ENCODE measurements around the gene GRM8. TPM values are rescaled to one million over a fixed set of nuclear protein-coding genes. Genes with fewer than 3 reads are reported as not detected.

GRM8 gene
- total RNA-seq, 3 donors from 2014 or later, result not detected

GRCh38 chr7:126783613-126784012, 469.1 kb downstream of the GRM8 start:
- Histone ChIP-seq H3K4me3 (no peak overlapping the region), H3K36me3 (no peaks in the 10 kb centered on the region), H3K9me3 (no peaks in the 10 kb centered on the region), H3K27me3 (no peaks in the 10 kb centered on the region), H3K27ac (no peak overlapping the region), H3K4me1 (no peaks in the 10 kb centered on the region)
- intact Hi-C loops (cut with DNase I; ENCODE audit: low total_unique reads), result no loop called here
- DNase-seq (ENCODE audit: low spot score in 2 of 2), result no peak
- TF ChIP-seq CTCF (IDR thresholded peaks at IDR 0.05) (no peak), POLR2A (IDR thresholded peaks at IDR 0.05) (no peak)

DNA sequence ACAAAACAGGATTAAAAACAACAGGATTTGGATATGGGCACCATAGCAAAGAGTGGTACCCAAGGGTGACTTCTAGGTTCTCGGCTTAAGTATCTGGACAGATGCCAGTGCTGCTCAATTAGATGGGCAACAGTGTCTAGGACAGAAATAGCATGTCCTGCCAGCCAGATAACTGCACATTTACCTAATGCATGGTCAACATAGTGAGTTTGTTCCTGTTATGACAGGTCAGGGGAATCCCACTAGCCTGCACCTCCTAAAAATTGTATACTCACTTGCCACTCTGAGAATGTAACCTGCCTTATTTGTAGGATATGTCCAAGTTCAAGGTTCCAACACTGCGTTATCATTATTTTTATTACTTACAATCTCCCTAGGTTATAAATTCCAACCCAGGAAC, 471.7 kb downstream of the GRM8 start:
- no peaks in the 10 kb centered on the region for H3K27me3 ChIP-seq
- H3K4me1 ChIP-seq, result no peaks in the 10 kb centered on the region
- no peak for DNase-seq (ENCODE audit: low spot score in 2 of 2)
- no peak for TF ChIP-seq POLR2AphosphoS5 (IDR thresholded peaks at IDR 0.05)
- H3K4me3 ChIP-seq, result no peak overlapping the region
- H3K27ac ChIP-seq, result no peak overlapping the region
- no peaks in the 10 kb centered on the region for H3K9me3 ChIP-seq
- intact Hi-C loops (cut with DNase I; ENCODE audit: low total_unique reads), result no loop called here
- H3K36me3 ChIP-seq, result no peaks in the 10 kb centered on the region

DNA sequence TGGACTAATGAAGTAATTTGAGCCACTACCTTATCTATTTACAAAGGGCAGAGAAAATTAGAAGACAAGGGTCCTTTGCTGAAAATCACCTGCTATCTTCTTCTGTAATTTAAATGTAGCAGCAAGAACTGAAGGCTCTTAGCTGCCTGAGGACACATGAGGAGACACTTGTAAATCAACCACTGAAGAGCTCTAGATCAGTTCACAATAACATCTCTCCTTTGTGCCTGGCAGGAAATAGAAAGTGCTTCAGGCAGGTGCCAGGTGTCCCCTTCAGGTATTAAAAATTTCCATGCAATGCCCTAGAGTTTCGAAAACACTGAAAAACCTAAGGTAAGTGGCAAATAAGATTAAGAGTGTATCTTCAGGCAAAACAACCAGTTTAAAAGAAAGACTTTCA, 474.6 kb downstream of the GRM8 start:
- Histone ChIP-seq H3K4me3 (no peak overlapping the region), H3K27me3 (no peaks in the 10 kb centered on the region), H3K4me1 (no peaks in the 10 kb centered on the region), H3K27ac (no peak overlapping the region), H3K9me3 (no peaks in the 10 kb centered on the region), H3K36me3 (no peaks in the 10 kb centered on the region)
- DNase-seq (ENCODE audit: low spot score in 2 of 2), result no peak
- no peak for TF ChIP-seq POLR2AphosphoS5 (IDR thresholded peaks at IDR 0.05)
- TF ChIP-seq CTCF (IDR thresholded peaks at IDR 0.05), result no peak
- TF ChIP-seq POLR2A (IDR thresholded peaks at IDR 0.05), result no peak
- intact Hi-C loops (cut with DNase I; ENCODE audit: low total_unique reads), result no loop called here

- no peak for TF ChIP-seq CTCF (IDR thresholded peaks at IDR 0.05)
- Histone ChIP-seq H3K4me3 (no peak overlapping the region), H3K27me3 (no peaks in the 10 kb centered on the region), H3K27ac (no peak overlapping the region), H3K4me1 (no peaks in the 10 kb centered on the region), H3K36me3 (no peaks in the 10 kb centered on the region), H3K9me3 (no peaks in the 10 kb centered on the region)
- intact Hi-C loops (cut with DNase I; ENCODE audit: low total_unique reads), result no loop called here
- DNase-seq (ENCODE audit: low spot score in 2 of 2), result no peak
Measured at GRCh38 chr7:126776498-126776897, 476.2 kb downstream of the GRM8 start.

GRCh38 chr7:126774077-126774476, 478.7 kb downstream of the GRM8 start:
- Histone ChIP-seq H3K27me3 (no peaks in the 10 kb centered on the region), H3K4me1 (no peaks in the 10 kb centered on the region), H3K4me3 (no peak overlapping the region), H3K9me3 (no peaks in the 10 kb centered on the region), H3K27ac (no peak overlapping the region), H3K36me3 (no peaks in the 10 kb centered on the region)
- intact Hi-C loops (cut with DNase I; ENCODE audit: low total_unique reads), result no loop called here
- DNase-seq (ENCODE audit: low spot score in 2 of 2), result no peak
- TF ChIP-seq CTCF (IDR thresholded peaks at IDR 0.05), result no peak
- no peak for TF ChIP-seq POLR2A (IDR thresholded peaks at IDR 0.05)
- no peak for TF ChIP-seq POLR2AphosphoS5 (IDR thresholded peaks at IDR 0.05)

GRCh38 chr7:126768836-126769235, 483.9 kb downstream of the GRM8 start:
- H3K9me3 ChIP-seq, result no peaks in the 10 kb centered on the region
- H3K4me1 ChIP-seq, result no peaks in the 10 kb centered on the region
- H3K27ac ChIP-seq, result no peak overlapping the region
- intact Hi-C loops (cut with DNase I; ENCODE audit: low total_unique reads), result no loop called here
- DNase-seq (ENCODE audit: low spot score in 2 of 2), result no peak
- H3K27me3 ChIP-seq, result no peaks in the 10 kb centered on the region
- no peak overlapping the region for H3K4me3 ChIP-seq
- no peaks in the 10 kb centered on the region for H3K36me3 ChIP-seq
- TF ChIP-seq POLR2A (IDR thresholded peaks at IDR 0.05) (no peak), POLR2AphosphoS5 (IDR thresholded peaks at IDR 0.05) (no peak), CTCF (IDR thresholded peaks at IDR 0.05) (no peak)

Data from breast epithelium (tissue), 4 donors.